ENCODE measurements around the gene YPEL2.
A peak's percentile ranks its signal among the peaks of the same experiment; 100 is the strongest.

The YPEL2 gene

DNA sequence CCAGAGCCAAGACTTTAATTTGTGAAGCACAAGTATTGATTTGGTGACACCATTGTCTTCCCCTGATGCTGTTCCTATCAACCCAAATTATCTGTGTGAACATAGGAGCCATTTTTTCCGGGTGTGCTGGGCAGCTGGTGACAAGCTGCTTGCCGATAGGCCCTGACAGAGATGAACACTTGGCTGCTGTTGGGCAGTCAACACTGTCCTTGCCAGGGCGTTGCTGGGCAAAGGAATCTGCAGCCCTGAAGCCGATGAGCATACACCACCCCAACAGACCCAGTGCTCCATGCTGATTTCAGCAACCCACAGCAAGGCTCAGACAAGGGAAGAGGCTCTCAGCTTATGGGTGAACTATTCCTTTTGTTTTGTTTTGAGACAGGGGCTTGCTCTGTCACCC is 105.4 kb downstream of the YPEL2 start:
- DNase-seq, result no peak

DNA sequence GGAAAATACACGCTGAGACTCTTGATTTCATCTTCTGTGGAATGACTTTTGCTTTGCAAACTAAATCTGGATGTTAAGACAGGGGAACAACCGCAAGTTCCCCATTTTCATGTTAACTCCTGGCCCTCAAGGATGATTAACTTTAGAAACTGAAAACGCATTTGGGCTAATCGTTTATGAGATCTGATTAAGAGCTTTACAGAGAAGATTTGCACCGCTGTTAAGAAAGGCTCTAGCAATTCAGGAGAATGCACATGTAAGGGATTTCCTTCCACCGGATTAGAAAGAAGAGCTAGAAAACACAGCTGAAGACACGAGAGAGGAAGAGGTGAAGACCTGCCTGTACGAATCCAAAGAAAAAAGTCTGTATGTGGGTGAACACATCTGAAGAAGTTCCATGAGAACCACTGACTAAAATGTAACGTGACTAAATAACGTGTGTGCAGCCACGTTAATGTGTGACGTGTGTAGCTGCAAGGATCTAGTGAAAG is 106.4 kb downstream of the YPEL2 start:
- DNase-seq, result no peak

DNA sequence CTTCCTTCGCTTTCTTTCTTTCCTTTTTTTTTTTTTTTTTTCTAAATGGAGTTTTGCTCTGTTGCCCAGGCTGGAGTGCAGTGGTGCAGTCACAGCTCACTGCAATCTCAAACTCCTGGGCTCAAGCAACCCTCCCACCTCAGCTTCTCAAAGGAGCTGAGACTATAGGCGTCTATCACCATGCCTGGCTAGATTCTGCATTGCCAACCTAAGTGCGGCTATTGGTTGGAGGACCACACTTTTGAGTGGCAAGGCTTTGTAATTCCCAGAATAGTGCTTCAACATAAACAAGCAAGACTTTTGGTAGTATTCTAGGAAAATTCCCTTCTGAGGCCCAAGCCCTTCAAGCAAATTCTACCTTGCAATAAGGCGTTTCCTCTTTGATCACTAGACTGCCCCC is 107.8 kb downstream of the YPEL2 start:
- no peak for DNase-seq

DNA sequence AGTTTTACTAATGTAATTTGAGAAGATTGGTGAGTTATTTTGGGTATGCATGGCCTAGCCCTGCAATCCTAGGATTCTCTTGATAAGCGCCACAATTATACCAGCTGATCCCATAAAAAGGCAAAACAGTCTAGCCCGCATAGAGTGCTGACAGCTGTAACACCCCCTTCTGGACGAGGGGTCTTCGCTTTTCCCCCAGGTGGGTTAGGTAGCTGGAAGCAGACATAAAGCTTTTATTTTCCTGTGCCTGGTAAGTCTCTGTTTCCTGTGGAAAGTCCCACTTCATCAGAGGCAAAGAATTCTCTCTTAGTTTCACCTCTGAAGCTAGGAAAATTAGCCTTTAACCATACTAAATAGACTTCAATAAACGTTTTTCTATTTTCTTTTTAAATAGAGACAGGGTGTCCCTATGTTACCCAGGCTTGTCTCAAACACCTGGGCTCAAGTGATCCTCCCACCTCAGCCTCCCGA is 108.3 kb downstream of the YPEL2 start:
- no peak for DNase-seq

DNA sequence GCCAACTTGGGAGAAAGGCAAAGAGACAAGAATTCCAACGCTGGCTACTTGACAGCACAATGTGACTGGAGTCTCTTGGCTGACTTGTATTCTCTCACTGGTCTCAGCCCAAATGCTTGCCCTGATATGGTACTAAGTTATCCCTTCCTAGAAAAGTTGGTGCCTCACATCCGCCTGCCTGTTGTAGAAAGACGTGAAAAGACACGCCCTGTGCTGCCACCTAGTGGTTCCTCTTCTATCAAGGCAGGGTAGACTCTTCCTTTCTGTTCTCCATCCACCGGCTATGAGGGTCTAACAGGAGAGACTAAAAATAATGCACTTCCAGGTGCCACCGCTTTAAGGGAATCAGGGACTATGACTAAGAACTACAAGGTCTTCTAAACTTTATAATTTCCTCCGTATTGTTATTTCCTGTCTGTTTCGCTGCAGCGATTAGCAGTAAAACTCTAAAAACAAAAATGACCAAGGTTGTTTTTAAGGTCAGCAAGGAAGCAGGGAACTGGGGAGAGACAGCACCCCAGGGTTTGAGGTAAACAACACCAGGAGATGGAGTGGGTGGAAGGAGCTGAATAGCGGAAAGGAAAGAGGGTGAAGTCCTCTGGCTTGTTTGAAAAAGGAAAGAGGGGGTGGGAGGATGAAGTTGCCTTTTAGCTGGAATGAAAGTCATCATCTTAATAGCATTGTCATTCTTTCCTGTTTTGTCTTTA is 109.5 kb downstream of the YPEL2 start:
- peak; percentile 76 to 80 for DNase-seq

DNA sequence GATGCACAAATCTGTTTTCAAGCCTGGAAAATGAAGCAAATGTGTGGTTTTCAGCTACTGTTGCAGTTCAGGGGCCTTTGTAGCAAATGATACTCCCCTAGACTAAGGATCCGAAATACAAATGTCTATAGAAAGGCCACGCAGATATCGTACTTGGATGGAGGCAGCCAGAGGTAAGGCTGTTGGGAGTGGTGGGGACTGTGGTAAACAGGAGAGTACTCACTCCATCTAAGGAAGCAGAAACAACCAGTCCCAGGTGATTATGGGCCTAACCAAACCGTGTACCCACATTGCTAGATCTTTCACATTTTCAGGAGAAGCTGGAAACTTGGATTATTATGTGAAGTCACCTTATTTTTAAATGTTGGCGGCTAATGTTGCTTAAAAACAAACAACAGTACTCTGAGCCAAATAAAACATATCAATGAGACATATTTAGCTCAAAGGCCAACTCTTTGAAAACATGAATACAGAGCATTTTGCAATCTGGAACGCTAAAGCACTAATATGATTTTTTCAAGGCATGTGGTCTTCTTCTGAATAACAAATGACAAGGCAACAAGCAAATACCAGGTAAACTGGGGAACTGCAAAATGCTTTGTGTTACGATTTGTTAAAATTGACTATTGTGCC is 110.1 kb downstream of the YPEL2 start:
- no peak for DNase-seq

DNA sequence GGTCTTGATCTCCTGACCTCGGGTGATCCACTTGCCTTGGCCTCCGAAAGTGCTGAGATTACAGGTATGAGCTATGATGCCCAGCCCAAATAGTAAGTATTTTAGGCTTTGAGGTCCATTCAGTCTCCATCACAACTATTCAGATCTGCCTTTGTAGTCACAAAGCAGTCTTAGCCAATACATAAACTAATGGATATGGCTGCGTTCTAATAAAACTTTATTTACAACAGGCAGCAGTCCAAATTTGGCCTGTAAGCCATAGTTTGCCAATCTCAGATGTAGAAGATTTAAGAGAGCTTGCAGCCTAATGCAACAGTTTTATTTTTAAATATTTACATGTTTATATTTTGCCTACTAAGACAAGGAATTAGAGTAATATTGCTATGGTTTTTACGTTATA is 111.7 kb downstream of the YPEL2 start:
- DNase-seq, result no peak

All from stimulated activated CD4-positive, alpha-beta T cell treated with anti-CD3 and anti-CD28 coated beads, Interleukin-4, amount 100 ng/mL, for 4 hours (primary cell).